GM19452 (cell line): ENCODE data around the gene ROPN1B.
"Not testable (repeated sequence)": the region's sequence is repeated elsewhere in the genome, so short reads cannot be mapped to it uniquely, and the experiment has no call there.

Source experiments
- ATAC-seq: cut with Tn5 transposase; IDR thresholded peaks from one replicate; pipeline ENCODE4 v1.9.1; 2021; ENCODE audit not compliant: unreplicated experiment

The ROPN1B gene

DNA sequence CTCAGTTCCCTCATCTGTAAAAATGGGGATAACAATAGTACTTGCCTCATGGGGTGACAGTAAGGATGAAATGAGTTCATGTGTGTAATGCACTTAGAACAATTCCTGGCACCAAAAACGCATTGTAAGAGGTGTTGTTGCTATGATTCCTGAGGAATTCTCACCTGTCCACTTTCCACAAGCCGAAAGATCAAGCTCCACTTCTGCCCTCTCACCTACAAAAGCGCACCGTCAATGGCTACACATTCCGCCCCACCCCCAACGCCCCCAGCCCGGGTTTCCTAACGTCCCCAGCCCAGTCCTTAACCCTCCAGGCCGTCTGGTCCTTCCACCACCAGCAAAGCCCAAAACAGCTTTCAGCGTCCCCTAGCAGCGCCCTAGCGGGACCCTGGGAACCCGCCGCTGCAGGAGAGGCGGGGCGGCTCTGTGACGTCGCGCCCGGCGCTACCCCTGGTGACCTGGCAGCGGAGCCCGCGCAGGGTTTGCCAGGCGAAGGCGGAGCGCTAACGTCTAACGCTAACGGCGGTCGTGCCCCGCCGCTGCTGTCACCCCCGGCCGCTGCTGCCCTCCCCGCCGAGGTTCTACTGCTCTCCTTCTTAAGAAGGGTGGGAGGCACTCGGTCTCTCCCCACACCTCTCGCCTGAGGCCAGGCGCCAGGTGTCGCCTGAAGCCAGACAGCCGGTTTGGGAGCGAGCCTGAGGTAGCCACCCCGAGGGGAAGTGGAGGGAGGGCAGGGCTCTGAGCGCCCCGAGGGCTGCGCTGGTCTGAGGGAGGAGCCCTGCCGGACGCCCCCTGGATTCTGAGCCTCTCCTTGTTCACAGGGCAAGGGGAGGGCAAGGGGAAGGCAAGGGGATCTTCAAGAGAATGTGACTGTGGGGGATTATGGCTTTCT lies at the start of gene ROPN1B:
ROPN1B (plus strand) TSS at position 478 of the 892 bp plus-strand sequence. CDS start 2,877 bp downstream, outside the sequence.
- ATAC-seq: not testable (repeated sequence)

DNA sequence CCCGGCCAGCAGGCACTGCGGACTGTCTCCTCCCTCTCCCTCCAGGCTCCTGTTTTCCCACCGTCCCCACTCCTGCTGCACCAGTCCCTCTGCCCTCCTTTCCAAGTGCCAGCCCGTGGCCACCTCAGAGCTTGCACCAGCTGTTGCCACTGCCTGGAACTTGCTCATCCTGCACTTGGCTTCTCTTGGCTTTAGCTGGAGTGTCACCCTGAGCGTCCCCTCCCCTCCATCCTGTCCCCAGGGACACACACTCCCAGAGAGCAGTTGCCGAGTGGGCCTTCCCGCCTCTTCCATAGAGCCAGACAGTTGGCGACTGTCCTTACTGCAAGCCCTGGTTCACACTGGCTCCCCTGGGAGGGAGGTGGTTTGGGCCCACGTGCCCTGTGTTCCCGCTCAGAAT lies 48.8 kb upstream of the ROPN1B start:
- not testable (repeated sequence) for ATAC-seq

DNA sequence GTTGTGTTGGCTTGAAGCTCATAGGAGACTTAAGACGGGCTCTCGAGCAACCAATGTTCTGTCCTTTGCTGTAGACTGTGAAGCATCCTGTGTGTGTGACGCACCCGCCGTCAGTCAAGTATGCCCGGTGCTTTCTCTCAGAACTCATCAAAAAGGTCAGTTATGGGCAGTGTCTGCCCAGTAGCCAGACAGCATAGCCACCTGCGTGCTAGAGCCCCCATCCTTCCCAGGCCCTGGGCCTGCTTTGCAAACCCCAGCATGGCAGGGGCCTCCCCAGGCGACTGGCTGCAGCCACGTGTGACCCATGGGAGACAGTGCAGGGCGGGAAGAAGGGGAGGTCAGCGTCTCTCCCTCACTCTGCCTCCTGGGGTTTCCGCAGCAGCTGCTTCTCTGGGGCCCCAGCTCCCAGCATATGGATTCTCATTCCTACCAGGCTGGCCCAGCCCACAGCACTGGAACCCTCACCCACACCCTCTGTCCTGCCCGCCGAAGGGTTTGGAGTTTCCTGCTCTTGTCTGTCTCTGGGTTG lies 48.2 kb upstream of the ROPN1B start:
- ATAC-seq: not testable (repeated sequence)

DNA sequence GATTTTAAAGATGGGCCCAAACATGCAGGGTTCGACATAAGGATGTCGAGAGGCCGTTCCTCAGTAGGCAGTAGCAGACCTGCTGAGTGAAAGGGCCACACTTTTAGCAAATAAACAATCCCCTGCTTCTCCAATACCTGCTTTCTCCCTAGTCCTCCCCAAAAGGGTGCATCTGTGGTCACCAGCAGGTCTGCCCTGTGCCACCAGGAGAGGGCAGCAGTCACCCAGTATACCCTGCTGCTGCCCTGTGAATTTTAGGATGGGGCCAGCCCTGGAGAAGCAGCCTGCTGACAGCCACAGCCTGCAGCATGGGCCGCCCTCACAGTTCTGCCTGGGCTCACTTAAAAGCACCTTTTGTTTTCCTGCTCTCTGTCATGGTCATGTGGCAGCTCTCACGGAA lies 47.3 kb upstream of the ROPN1B start:
- ATAC-seq: not testable (repeated sequence)

DNA sequence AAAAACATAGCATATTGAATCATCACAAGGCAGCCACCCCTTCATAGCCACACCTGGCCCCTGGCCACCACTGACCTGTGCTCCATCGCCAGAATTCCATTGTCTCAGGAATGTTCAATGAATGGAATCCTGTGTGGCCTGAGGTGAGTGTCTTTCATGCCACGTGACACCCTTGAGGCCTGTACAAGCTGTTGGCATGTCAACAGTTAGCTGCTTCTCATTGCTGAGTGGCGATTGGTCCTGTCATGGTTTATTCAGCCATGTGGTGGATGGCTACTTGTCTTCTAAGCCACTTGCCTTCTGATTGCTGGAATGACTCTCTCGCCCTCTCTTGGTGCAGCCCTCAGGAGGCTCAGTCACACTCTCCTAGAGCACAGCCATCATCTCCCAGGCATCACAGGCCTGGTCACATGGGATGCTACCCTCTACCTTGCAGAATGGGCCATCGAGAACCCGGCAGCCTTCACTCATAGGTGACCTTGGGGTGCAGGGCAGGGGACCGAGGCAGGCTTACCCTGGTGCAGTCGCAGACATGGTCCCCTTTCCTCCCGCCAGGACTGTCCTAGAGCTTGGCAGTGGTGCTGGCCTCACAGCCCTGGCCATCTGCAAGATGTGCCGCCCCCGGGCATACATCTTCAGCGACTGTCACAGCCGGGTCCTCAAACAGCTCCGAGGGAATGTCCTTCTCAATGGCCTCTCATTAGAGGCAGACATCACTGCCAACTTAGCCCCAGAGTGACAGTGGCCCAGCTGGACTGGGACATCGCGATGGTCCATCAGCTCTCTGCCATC lies 45.5 kb upstream of the ROPN1B start:
- not testable (repeated sequence) for ATAC-seq

DNA sequence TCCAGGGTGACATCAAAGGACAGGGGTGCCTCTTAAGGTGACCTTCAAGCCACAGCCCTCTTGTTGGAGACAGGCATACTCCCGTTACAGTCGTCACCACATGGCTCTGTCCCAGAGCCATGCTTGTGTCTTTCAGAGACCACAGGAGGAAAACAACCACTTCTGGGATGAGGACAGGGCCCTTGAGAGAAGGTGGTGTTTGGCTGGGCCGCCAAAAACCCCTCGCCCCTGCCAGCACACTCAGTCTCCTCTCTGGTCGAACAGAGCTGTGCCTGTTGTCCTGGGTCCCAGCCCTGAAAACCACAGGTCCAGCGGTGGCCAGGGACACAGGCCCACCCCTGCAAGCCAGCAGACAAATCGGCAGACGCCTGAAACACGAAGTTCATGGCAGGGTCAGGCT lies 44.7 kb upstream of the ROPN1B start:
- ATAC-seq: not testable (repeated sequence)

DNA sequence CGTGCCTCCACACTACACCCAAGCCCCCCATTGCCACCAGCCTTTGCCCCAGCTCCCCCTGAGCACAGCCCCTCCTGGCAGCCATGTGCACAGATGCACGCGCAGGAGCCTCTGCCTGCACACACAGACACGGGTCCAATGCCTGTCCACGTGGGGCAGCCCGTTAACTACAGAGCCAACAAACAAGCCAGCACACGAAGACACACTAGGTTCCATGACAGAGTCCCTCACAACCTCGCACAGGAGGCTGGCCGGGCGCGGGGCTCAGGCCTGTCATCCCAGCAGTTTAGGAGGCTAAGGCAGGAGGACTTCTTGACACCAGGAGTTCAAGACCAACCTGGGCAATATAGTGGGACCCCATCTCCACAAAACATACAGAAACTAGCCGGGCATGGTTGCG lies 43.3 kb upstream of the ROPN1B start:
- not testable (repeated sequence) for ATAC-seq

DNA sequence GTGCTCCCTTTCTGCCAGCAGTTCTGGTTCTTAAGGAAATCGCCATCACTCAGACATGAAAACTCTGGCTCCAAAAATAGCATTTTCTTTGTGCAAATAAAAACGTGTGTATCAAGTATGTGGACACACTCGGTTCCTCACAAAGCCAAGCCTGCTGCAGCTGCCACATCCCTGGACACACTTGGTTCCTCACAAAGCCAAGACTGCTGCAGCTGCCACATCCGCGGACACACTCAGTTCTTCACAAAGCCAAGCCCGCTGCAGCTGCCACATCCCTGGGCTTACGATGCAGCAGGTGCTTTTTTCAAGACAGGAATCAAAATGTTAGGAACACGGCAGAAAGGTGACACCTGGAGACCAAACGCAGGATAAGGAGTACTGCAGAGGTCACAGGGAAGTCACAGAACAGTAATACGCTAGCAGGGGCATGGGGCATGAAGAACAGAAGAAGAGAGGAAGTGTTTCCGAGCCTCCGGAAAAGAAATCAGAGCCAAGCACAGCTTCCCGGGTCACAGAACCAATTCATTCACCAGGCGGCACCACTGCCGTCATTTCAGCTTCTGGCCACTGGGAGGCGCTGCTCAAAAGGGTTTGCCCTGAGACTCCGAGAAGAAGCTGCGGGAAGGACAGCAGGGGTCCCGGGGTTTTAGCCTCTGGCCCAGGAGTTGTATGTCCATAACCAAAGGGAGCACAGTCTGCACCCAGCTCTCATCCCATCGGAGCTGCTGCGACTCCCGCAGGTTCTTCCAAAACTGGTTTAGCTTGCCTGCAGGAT lies 40.0 kb upstream of the ROPN1B start:
- ATAC-seq: not testable (repeated sequence)

DNA sequence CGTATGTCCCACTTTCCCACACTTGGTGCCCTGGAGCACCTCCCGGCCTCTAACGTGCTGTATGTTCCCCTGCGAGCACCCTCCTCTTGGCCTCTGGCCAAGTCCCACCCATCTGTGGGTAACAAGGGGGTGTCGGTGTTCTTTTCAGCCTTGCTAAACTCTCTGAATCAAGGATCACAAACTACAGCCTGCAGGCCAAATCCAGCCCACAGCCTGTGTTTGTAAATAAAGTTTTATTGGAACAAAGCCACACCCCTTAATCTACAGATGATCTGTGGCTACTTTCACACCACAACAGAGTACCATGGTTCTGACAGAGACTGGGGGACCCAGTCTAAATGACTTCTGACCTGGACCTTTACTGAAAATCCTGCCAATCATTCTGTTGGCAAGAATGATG lies 39.2 kb upstream of the ROPN1B start:
- ATAC-seq: not testable (repeated sequence)

DNA sequence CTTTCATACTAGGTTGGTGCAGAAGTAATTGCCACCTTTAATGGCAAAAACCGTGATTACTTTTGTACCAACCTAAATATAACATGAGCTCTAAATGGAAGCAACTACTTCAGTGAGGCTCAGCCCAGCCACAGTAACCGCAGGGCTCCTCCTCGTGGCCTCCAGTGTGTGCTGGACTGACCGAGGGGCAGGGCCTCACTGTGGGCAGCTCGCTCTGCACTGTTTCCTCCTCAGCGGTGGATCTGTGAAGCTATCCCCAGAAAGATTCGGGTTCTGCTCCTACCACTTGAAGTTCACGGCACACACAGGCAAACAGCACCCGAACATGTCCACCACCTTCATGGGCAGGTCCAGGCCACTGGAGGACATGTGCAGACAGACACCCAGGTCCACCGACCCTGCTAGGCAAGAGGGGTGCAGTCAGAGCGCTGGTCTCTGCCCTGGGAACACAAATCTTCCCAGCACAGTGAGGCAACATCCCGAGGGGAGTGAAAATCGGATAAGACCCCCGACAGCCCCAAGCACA lies 37.6 kb upstream of the ROPN1B start:
- not testable (repeated sequence) for ATAC-seq

DNA sequence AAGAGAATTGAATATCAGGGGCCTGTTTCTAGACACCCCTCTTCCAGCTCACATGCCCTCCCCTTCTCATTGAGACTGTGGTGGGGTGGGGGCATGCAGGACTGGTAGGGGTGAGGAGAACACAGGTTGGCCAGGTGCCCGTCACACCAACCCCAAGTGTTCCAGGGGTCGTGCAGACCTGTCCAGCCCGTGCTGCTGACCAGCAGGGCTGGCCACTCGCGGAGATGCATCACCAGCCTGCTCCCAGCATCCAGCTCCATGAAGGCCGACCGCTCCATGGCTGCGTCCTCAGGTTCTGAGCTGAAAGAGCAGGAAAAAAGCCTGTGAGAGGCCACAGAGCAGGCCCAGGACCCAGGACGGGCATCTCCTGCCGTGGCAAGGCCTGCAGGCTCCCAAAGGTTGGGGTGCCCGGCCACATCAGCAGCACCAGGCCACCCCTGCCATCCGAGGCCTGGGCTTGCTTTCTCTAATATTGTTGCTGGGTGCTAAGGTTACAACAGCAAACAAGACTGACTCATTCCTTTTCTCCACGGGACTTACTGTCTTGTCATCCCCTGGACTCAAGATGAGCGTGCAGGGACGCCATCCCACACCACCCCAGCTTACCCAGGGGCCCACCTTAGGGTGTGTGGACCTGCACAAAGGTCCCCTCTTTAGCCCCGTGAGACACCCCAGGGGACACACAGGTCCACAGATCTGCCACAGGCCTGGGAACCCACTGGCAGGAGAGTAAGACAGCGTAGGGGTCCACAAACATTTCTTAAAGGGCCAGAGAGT lies 35.4 kb upstream of the ROPN1B start:
- ATAC-seq: not testable (repeated sequence)

DNA sequence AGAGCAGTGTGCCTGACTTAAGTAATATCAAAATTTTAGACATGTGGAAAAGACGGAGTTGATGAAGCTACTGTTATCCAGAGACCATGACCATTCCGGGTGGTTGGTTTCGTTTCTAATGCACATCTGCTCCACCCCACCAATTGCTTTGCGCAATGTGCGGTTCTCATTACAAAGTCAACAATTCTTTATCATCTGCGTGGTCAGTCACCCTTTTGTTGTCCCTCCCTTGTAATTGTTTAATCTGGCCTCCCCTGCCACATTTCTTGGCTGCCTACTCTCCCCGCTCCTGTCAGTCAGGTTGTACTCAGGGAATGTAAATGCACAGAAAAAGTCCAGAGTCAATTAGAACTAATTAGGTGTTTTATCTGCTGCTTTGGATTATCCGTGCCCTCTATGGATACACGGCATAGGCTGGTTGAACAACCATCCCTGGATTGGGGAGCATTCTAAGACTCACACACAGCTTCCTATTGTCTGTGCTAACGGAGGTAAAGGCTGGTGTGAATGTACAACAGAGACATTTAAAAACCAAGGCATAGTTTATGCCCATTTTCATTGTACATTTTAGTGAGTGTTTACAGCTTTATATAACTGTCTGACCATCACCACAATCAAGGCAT lies 33.6 kb upstream of the ROPN1B start:
- ATAC-seq: not testable (repeated sequence)

DNA sequence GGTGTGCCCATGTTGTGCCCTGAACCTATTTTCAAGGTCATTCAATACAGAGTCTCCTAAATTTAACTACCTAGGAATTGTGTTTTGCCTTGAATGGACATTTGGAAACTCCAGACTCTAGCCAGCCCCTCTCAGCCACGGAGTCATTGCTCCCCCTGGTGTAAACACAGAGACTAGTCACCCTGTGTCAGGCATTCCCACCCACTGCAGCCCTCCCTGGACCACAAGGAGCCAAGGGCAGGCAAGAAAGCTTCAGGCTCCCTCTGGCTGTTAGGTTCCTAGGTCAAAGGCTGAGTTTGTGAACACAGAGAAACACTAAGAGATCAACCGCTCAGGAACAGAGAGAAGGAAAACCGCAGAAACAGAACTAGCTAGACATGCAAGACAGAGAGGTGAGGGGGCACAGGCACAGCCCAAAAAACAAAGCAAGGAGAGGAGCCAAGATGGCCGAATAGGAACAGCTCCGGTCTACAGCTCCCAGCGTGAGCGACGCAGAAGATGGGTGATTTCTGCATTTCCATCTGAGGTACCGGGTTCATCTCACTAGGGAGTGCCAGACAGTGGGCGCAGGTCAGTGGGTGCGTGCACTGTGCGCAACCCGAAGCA lies 32.7 kb upstream of the ROPN1B start:
- ATAC-seq: not testable (repeated sequence)

DNA sequence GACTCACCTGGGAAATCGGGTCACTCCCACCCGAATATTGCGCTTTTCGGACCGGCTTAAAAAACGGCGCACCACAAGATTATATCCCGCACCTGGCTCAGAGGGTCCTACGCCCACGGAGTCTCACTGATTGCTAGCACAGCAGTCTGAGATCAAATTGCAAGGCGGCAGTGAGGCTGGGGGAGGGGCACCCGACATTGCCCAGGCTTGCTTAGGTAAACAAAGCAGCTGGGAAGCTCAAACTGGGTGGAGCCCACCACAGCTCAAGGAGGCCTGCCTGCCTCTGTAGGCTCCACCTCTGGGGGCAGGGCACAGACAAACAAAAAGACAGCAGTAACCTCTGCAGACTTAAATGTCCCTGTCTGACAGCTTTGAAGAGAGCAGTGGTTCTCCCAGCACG lies 32.1 kb upstream of the ROPN1B start:
- not testable (repeated sequence) for ATAC-seq

DNA sequence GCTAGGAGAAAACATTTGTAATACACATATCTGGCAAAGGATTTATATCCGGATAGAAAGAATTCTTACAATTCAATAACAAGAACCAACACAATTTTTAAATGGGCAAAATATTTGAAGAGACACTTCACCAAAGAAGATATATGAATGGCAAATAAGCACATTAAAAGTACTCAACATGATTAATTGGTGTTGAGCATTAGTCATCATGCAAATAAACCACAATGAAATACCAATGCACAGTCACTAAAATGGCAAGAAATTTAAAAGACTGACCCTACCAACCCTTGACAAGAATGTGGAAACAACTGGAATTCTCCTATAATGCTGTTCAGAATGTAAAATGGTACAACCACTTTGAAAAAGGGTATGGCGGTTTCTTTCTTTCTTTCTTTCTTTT lies 21.2 kb upstream of the ROPN1B start:
- ATAC-seq: not testable (repeated sequence)

DNA sequence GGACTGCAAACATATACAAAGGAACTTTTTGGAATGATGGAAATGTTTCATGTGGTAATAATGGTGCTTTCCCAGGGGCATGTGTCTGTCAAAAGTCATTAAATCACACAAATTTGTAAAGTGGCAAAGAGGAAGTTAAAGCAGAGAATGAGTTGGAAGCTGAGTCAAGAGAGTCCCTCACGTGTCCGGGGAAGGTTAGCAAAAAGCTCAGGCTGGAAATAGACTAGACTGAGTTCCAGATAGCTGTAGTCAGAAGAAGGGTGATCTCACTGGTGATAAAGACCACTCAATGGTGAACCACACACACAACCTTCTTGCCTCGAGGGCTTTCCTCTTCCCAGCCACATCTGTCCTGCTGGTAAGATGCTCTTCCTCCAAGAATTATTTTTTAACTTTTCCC lies 20.1 kb upstream of the ROPN1B start:
- not testable (repeated sequence) for ATAC-seq

DNA sequence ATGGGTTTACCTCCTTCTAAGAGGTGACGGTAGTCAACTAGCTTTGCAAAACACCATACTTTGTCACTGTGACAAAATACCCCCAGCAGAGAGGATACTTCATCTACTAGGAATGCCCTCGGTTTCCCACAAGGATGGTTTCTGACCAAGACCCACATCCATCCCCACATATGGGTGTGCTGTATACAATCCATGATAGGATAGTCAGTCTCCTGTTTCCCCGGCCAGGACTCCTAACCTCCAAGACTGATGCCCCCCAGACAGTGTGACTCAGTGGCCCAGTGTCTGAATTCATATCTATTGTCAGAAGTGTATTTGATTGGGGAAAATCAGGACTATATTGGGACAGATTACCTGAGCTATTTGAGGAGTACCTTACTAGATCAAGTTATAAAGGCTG lies 17.8 kb upstream of the ROPN1B start:
- not testable (repeated sequence) for ATAC-seq

DNA sequence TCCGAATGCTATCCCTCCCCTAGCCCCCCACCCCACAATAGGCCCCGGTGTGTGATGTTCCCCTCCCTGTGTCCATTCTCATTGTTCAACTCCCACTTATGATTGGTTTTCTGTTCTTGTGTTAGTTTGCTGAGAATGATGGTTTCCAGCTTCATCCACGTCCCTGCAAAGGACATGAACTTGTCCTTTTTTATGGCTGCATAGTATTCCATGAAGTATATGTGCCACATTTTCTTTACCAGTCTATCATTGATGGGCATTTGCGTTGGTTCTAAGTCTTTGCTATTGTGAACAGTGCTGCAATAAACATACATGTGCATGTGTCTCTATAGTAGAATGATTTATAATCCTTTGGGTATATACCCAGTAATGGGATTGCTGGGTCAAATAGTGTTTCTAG lies 12.0 kb upstream of the ROPN1B start:
- ATAC-seq: not testable (repeated sequence)
